ENCODE measurements around the gene ANKS6. TPM values are rescaled to one million over a fixed set of nuclear protein-coding genes. Genes with fewer than 3 reads are reported as not detected.

ANKS6 gene
- total and polyA plus RNA-seq, 2 of the 8 experiments (the other 6 are each of a cell fraction or from before 2014, with no cell fraction given), result 34.1 to 56.3 TPM

- TF ChIP-seq ATF3 (IDR thresholded peaks at IDR 0.05; ENCODE audit: insufficient read depth, low read depth, low read length), result no peak
- TF ChIP-seq KDM1A (IDR thresholded peaks at IDR 0.05; ENCODE audit: borderline replicate concordance, low read length), result no peak
- no peak for TF ChIP-seq E2F6 (IDR thresholded peaks at IDR 0.05)
Measured at GRCh38 chr9:98688710-98689495, 107.5 kb downstream of the ANKS6 start (continued).

Measured in H1 (cell line).